Mucosa of descending colon (tissue), 3 donors: ENCODE measurements around the gene KIF6. TPM values are rescaled to one million over a fixed set of nuclear protein-coding genes. Genes with fewer than 3 reads are reported as not detected.

Experiments used
- ATAC-seq: fragments of 200-7000 bp; cut with Tn5 transposase; one replicate; pipeline ENCODE4 v1.9.1; 2020; ENCODE audit warnings: mild to moderate bottlenecking, moderate library complexity
- DNase-seq, 3 donors: peaks; one replicate each; pipeline ENCODE4 v3.0.0-alpha.2; 2020
- H3K36me3 ChIP-seq: fragments of 200-600 bp; one replicate; pipeline ENCODE4 v1.8.0; 2021; ENCODE audit warnings: low read depth, mild to moderate bottlenecking
- H3K4me1 ChIP-seq: fragments of 200-600 bp; one replicate; pipeline ENCODE4 v1.8.0; 2021; ENCODE audit warnings: low read depth, mild to moderate bottlenecking
- H3K4me3 ChIP-seq: fragments of 200-600 bp; one replicate; pipeline ENCODE4 v1.8.0; 2021; ENCODE audit warnings: mild to moderate bottlenecking
- H3K9me3 ChIP-seq: fragments of 200-600 bp; one replicate; pipeline ENCODE4 v1.8.0; 2021; ENCODE audit warnings: mild to moderate bottlenecking
- intact Hi-C, 2 donors: fragments of 100-400 bp; cut with DNase I in 1 of 2; cut with micrococcal nuclease in 1 of 2; formaldehyde crosslinking; loops; one replicate each; pipeline versions ENCODE4 v1.11.0 to v1.11.1; 2022; cut with DNase I, micrococcal nuclease
- total RNA-seq, 3 donors: library from RNA; stranded (reverse); fragmentation: NEBNext Ultra II Directional in 2 of 3; extraction: Animal tissue kit (Norgen Biotek cat#: 25700) in 2 of 3; gene quantifications; one replicate each; pipeline versions ENCODE4 v1.2.1 to v1.2.4, GENCODE V29; 2021 to 2023
- TF ChIP-seq, protein P1 (sequence below): fragments of 200-600 bp; IDR thresholded peaks from one replicate; pipeline ENCODE4 v1.8.0; 2022; ENCODE audit warnings: antibody characterized with exemption, mild to moderate bottlenecking
- donor health status: DM: no; HTN: no; CAD: no; lungs with moderate emphysema.
- donor health status: DM: no; HTN: no; CAD: no.
- donor health status: DM: no; HTN: yes; CAD: no.

KIF6 gene
- total RNA-seq, 3 donors from 2014 or later = 0.24 to 0.85 (median 0.52) TPM

DNA sequence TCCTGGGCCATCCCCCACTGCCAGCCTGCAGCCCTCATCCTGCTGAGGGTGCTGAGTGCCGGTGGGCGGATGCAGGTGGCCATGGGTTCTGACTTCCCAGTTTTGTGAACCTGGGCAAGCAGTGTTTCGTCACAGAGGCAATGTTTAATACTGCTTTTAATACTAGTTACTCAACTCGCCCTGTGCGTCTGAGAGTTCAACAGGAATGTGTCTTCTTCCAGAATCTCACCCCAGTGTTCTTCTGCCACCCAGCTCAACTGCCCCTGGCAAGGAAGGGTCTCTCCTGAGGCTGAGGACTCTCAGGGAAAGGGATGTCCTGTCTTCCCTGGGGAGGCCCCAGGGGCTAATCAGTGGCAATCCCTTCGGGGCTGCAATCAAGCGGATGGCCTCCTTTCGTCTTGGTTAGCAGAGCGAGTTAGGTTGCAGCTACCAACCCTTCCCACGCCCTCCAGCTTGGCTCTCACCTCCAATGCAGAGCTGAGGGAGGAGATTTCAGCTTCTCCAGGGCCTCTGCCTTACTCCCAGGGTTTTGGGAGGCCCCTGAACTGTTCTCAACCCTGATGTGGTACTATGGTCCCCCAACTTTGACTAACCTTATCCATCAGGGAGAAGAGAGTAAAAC, 404.7 kb downstream of the KIF6 start:
- DNase-seq (no peak), ATAC-seq (no peak)
- intact Hi-C loops = no loop called here
- H3K36me3 ChIP-seq = no peaks in the 10 kb centered on the region
- H3K9me3 ChIP-seq = no peaks in the 10 kb centered on the region
- no peaks in the 10 kb centered on the region for H3K4me1 ChIP-seq
- TF ChIP-seq, protein P1, sequence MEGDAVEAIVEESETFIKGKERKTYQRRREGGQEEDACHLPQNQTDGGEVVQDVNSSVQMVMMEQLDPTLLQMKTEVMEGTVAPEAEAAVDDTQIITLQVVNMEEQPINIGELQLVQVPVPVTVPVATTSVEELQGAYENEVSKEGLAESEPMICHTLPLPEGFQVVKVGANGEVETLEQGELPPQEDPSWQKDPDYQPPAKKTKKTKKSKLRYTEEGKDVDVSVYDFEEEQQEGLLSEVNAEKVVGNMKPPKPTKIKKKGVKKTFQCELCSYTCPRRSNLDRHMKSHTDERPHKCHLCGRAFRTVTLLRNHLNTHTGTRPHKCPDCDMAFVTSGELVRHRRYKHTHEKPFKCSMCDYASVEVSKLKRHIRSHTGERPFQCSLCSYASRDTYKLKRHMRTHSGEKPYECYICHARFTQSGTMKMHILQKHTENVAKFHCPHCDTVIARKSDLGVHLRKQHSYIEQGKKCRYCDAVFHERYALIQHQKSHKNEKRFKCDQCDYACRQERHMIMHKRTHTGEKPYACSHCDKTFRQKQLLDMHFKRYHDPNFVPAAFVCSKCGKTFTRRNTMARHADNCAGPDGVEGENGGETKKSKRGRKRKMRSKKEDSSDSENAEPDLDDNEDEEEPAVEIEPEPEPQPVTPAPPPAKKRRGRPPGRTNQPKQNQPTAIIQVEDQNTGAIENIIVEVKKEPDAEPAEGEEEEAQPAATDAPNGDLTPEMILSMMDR = no peak
- no peak overlapping the region for H3K4me3 ChIP-seq

DNA sequence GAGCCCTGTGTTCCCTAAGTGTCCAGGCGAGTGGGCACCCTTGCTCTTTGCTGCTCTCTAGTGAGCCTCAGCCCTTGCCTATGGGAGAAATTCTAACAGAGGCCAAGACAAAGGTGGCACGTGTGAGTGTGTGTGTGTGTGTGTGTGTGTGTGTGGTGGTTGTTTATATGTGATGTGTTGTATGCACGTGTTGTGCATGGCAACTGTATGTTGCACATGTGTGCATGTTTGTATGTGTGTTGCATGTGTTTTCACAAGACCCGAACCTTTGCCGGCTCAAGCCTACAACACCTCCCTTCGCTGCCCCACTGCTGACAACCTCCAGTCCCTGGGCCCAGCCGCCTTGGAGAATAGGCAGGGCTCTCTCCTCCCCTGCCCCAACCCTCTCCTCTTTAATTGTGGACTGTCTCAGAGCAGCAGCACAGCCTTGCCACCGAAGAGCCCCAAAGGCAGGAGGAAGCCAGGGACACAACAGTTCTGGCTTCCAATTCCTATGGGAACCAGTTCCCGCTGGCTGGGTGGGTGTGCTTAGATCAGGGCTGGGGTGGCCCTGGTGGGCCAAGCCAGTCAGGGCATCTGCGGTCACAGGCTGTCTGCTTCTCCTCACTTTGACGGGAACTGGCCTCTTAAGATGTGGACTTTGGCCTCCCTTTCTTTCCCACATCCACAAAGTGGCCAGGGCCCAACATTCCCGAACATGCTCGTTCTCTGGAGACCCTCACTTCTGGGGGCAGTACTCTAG, 405.4 kb downstream of the KIF6 start:
- no peak overlapping the region for H3K4me3 ChIP-seq
- ATAC-seq = no peak
- H3K4me1 ChIP-seq = no peaks in the 10 kb centered on the region
- H3K36me3 ChIP-seq = no peaks in the 10 kb centered on the region
- TF ChIP-seq, protein P1 = no peak
- no peak for DNase-seq
- intact Hi-C loops = no loop called here
- no peaks in the 10 kb centered on the region for H3K9me3 ChIP-seq

DNA sequence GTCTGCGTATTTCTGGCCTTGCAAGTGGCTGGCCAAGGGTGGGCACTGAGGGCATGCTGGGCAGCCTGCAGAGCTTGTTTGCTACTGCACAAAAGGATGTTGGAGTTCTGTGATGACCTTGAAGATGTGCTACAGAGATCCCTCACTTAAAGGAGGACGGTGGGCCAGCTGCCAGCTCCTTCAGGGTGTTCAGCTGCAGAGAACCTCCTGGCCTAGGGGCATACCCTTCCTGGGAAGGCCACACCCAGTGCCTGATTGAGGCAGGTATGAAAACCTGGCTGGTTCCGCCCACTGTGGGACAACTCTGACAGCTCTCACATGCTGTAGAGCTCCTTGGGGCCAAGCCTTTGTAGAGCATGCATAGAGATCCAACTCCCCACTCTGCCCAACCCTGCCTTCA, 408.0 kb downstream of the KIF6 start:
- intact Hi-C loops = no loop called here
- ATAC-seq (no peak), DNase-seq (no peak)
- peaks cover 17% of the 10 kb centered on the region for H3K4me1 ChIP-seq
- TF ChIP-seq, protein P1 = no peak
- no peaks in the 10 kb centered on the region for H3K36me3 ChIP-seq
- H3K9me3 ChIP-seq = no peaks in the 10 kb centered on the region
- no peak overlapping the region for H3K4me3 ChIP-seq

DNA sequence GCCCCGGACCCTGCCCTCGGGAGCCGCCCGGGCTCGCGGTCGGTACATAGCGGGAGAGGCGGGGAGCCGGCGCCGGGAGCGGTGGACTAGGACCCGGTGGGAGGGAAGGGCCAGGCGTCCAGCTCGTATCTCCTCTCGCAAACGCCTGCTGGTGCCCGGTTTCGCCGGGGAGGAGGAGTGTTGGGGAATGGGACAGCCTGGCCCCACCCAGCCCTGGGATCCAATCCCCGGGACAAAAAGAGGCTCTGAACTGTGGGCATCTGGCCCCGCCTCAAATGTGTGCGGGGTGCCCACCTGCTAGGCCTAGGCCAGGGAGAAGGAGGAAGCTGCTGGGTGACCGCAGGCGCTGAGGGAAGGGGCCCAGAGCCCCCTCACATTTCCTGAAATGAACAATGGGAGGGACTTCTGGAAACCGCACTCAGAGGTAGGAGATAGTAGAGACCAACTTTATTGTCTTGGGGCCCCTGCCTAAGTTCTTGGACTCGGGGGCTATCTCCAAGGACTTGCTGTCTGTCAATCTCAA, 410.9 kb downstream of the KIF6 start, which contains the start of gene KCNK17:
TSS of gene KCNK17 (minus strand) at position 147 of the 523 bp plus-strand sequence. CDS start at position 48, 99 bp downstream.
- Histone ChIP-seq H3K4me1 (peaks cover 17% of the 10 kb centered on the region), H3K36me3 (no peaks in the 10 kb centered on the region), H3K4me3 (no peak within 1 kb of the TSS), H3K9me3 (no peaks in the 10 kb centered on the region)
- ATAC-seq = peak; percentile 7
- intact Hi-C loops = loop anchor here in 1 of 2 donors (5.0 kb wide), 1 partner anchor 442 kb away; no protein-coding TSS in a partner anchor
- no peak for DNase-seq
- TF ChIP-seq, protein P1 = no peak

DNA sequence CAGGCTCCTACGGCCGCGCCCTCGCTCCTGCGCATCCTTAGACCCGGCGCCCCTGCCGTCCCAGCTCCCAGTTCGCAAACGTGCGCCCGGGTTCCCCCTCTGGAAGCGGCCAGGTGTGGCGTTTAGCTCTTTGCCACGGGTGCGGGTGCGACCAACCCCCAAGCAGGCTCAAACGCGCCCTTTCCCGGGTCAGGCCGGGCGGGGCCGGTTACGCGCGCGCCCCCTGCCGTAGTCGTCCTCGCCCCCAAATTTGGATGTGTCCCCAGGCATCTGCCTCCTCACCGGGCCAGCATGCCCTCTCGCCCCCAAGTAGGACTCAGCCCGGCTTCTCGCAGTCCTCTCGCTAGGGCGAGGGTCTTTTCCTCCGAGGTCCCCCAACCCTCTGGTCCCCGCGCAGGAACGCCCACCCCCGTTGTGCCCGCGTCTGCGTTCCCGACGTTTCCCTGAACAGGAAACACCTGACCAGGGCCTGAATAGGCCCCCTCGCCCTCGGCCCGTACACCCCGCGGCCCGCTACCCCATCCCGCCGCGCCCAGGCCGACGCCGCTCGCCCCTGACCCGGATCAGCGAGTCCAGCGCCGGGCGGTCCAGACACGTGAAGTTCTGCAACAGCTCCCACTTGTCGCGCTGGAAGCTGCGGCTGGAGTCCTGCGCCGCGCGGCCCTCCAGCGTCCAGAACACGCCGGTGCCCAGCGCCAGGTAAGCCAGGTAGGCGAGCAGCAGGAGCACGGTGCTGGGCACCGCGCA, 411.5 kb downstream of the KIF6 start:
- DNase-seq (no peak), ATAC-seq (no peak)
- no peaks in the 10 kb centered on the region for H3K36me3 ChIP-seq
- H3K4me3 ChIP-seq = no peak overlapping the region
- no peaks in the 10 kb centered on the region for H3K9me3 ChIP-seq
- intact Hi-C loops = loop anchor here in 1 of 2 donors (5.0 kb wide), 1 partner anchor 441 kb away; no protein-coding TSS in a partner anchor
- TF ChIP-seq, protein P1 = no peak
- peaks cover 17% of the 10 kb centered on the region for H3K4me1 ChIP-seq
